DMS 273 (cell line): Measurements from ENCODE around the gene NCR2.

ENCODE experiments used
- DNase-seq: peaks from one replicate; lab custom pipeline; 2025; ENCODE audit not compliant: unreplicated experiment; lab: John Stamatoyannopoulos, UW

The NCR2 gene

DNA sequence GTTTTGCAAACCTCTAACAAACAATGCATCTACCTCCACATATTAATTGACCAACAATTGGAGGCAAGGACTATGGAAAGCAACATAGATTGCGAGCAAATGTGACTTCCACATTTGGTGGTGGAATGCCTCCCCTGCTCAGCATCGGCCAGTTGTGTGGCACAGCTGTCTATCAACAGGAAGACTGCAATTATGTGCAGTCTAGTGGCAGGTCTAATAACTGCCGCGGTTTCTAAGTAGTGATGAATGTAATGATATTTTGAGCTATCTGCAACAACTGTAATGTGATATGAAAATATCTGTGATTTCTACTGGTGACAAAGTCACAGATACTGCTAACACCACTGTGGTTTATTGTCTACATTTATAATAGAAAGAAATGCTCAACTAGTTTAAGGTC, 56.8 kb downstream of the NCR2 start:
- DNase-seq: peak; percentile 15

DNA sequence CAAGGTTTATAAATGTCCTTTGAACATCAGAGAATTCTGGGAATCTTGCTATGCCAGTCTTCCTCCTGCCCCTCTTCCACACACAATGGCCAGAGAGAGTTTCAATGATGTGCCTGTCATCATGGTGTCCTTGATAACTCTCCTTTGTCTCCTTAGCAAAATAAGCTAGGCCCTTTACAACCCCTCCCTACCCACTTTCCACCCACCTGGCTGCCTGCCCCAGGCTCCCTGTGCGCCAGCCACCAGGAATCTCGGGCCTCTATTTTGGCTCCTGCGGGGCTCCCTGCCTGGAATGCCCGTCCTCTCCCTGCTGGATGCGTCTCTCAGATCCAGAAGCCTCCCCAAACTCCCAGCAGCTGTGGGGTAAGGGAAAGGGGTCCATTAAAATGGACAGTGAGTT, 60.9 kb downstream of the NCR2 start:
- DNase-seq: no peak

DNA sequence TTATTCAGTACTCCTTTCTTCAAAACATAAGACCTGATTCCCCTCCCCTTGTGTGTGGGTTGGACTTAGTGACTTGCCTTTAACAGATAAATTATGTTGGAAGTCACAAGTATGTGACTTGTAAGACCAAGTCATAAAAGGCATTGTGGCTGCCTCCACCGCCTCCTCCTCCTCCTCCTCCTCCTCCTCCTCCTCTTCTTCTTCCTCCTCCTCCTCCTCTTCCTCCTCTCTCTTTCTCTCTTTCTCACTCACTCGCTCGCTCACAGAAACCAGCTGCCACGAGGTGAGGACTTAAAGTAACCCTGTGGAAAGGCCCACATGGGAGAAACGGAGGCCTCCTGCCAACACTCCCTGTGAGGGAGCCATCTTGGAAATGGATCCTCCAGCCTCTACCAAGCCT, 64.0 kb downstream of the NCR2 start:
- DNase-seq: no peak
